Measurements from ENCODE around the gene SHROOM3.

SHROOM3 gene

DNA sequence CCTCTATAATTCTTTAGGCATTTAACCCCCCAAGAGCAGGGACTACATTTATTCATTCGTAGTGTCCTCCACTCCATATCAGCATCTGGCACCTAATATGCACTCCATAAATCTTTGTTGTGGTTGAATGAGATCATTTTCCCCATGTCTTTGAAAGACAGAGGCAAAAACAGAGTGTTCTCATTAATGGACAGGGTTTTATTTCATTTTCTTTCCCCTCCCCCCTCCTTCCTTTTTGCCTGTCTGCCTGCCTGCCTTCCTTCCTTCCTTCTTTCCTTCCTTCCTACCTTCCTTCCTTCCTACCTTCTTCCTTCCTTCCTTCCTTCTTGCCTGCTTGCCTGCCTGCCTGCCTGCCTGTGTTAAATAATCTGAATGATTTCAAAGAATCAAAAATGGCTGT, 83.2 kb downstream of the SHROOM3 start:
- H2AFZ ChIP-seq (ENCODE audit: low read depth, low read length): no peak overlapping the region
- H4K8ac ChIP-seq (ENCODE audit: low read length): peak overlapping the region; percentile 12
- no CpG with 5 or more reads among the region's 1 CpG for WGBS
- H3K27me3 ChIP-seq (ENCODE audit: control insufficient read depth in 1 of 2, insufficient read depth in 1 of 2, low read length in 2 of 2): no peaks in the 10 kb centered on the region
- no peak overlapping the region for H3K4me3 ChIP-seq (ENCODE audit: insufficient read depth in 1 of 2, low read depth in 1 of 2, low read length in 2 of 2)
- H4K91ac ChIP-seq (ENCODE audit: low read length): no peak overlapping the region
- H2BK15ac ChIP-seq (ENCODE audit: low read depth, poor library complexity, severe bottlenecking): no peak overlapping the region
- no peak for DNase-seq
- H2BK120ac ChIP-seq (ENCODE audit: low read depth, low read length): no peak overlapping the region
- no peak overlapping the region for H3K4me2 ChIP-seq (ENCODE audit: low read length, poor library complexity, severe bottlenecking)
- no peak overlapping the region for H3K23ac ChIP-seq (ENCODE audit: low read length in 2 of 2)
- H2BK5ac ChIP-seq (ENCODE audit: low read depth, low read length, poor library complexity, severe bottlenecking): no peak overlapping the region
- H2BK12ac ChIP-seq (ENCODE audit: low read length in 2 of 2): peak overlapping the region in 1 of 2 experiments; percentile 28
- H3K36me3 ChIP-seq (ENCODE audit: control insufficient read depth in 1 of 2, insufficient read depth in 2 of 2, low read depth in 1 of 2, low read length in 2 of 2): no peaks in the 10 kb centered on the region
- peak overlapping the region in 1 of 2 experiments; percentile 74 for H3K18ac ChIP-seq (ENCODE audit: low read depth in 1 of 2, low read length in 2 of 2)
- no peak overlapping the region for H2AK5ac ChIP-seq (ENCODE audit: low read length, severe bottlenecking)
- H3K9ac ChIP-seq (ENCODE audit: low read length): no peak overlapping the region
- H3K14ac ChIP-seq (ENCODE audit: low read length in 2 of 2): no peak overlapping the region
- H3K9me3 ChIP-seq (ENCODE audit: control insufficient read depth, low read length): no peaks in the 10 kb centered on the region
- H3K27ac ChIP-seq (ENCODE audit: low read length, poor library complexity, severe bottlenecking): no peak overlapping the region
- no peaks in the 10 kb centered on the region for H3K4me1 ChIP-seq (ENCODE audit: control insufficient read depth, insufficient read depth, low read depth, low read length)
- no peak overlapping the region for H3K4ac ChIP-seq (ENCODE audit: low read depth in 1 of 2, low read length in 2 of 2)
- no peaks in the 10 kb centered on the region for H3K79me1 ChIP-seq (replicated peaks; ENCODE audit: low read length, poor library complexity, severe bottlenecking)

- H3K4me2 ChIP-seq (ENCODE audit: low read length, poor library complexity, severe bottlenecking): no peak overlapping the region
- no peak overlapping the region for H3K23ac ChIP-seq (ENCODE audit: low read length in 2 of 2)
- no peak overlapping the region for H2BK5ac ChIP-seq (ENCODE audit: low read depth, low read length, poor library complexity, severe bottlenecking)
- H4K8ac ChIP-seq (ENCODE audit: low read length): no peak overlapping the region
- no peaks in the 10 kb centered on the region for H3K79me1 ChIP-seq (replicated peaks; ENCODE audit: low read length, poor library complexity, severe bottlenecking)
- no peak overlapping the region for H2BK12ac ChIP-seq (ENCODE audit: low read length in 2 of 2)
- no peak for DNase-seq
- H3K14ac ChIP-seq (ENCODE audit: low read length in 2 of 2): no peak overlapping the region
- no peaks in the 10 kb centered on the region for H3K4me1 ChIP-seq (ENCODE audit: control insufficient read depth, insufficient read depth, low read depth, low read length)
- no peaks in the 10 kb centered on the region for H3K36me3 ChIP-seq (ENCODE audit: control insufficient read depth in 1 of 2, insufficient read depth in 2 of 2, low read depth in 1 of 2, low read length in 2 of 2)
- no peak overlapping the region for H3K4ac ChIP-seq (ENCODE audit: low read depth in 1 of 2, low read length in 2 of 2)
- H3K27ac ChIP-seq (ENCODE audit: low read length, poor library complexity, severe bottlenecking): no peak overlapping the region
- H3K27me3 ChIP-seq (ENCODE audit: control insufficient read depth in 1 of 2, insufficient read depth in 1 of 2, low read length in 2 of 2): no peaks in the 10 kb centered on the region
- no peak overlapping the region for H3K9ac ChIP-seq (ENCODE audit: low read length)
- H3K9me3 ChIP-seq (ENCODE audit: control insufficient read depth, low read length): no peaks in the 10 kb centered on the region
- H2BK15ac ChIP-seq (ENCODE audit: low read depth, poor library complexity, severe bottlenecking): no peak overlapping the region
- H2BK120ac ChIP-seq (ENCODE audit: low read depth, low read length): no peak overlapping the region
- no peak overlapping the region for H3K18ac ChIP-seq (ENCODE audit: low read depth in 1 of 2, low read length in 2 of 2)
- no peak overlapping the region for H3K4me3 ChIP-seq (ENCODE audit: insufficient read depth in 1 of 2, low read depth in 1 of 2, low read length in 2 of 2)
- H2AFZ ChIP-seq (ENCODE audit: low read depth, low read length): no peak overlapping the region
- H4K91ac ChIP-seq (ENCODE audit: low read length): no peak overlapping the region
- WGBS: 92% methylated on average over 6 of the region's 6 CpGs
- no peak overlapping the region for H2AK5ac ChIP-seq (ENCODE audit: low read length, severe bottlenecking)
Measured at GRCh38 chr4:76523593-76523992, 88.6 kb downstream of the SHROOM3 start.

DNA sequence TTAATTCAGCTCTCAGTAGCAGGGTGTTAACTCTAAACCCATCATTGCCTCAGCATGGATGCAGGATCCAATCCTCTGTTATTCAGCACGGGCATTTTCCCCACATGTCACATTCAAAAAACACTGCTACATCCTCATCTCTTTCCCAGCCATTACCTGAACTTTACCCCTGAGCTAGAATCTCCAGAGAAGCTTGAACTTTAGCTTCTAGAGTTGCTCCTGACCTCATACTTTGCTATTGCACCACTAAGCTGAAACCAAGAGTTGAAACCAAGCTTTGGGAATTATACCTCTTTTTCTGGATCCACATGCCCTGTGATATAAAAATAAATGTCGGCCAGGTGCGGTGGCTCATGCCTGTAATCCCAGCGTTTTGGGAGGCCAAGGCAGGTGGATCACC, 90.7 kb downstream of the SHROOM3 start:
- no peak overlapping the region for H2BK12ac ChIP-seq (ENCODE audit: low read length in 2 of 2)
- H3K4me3 ChIP-seq (ENCODE audit: insufficient read depth in 1 of 2, low read depth in 1 of 2, low read length in 2 of 2): no peak overlapping the region
- no peaks in the 10 kb centered on the region for H3K9me3 ChIP-seq (ENCODE audit: control insufficient read depth, low read length)
- no peak overlapping the region for H3K23ac ChIP-seq (ENCODE audit: low read length in 2 of 2)
- H3K18ac ChIP-seq (ENCODE audit: low read depth in 1 of 2, low read length in 2 of 2): no peak overlapping the region
- H3K27me3 ChIP-seq (ENCODE audit: control insufficient read depth in 1 of 2, insufficient read depth in 1 of 2, low read length in 2 of 2): peaks cover 0 to 6% of the 10 kb centered on the region in 2 experiments
- H3K4ac ChIP-seq (ENCODE audit: low read depth in 1 of 2, low read length in 2 of 2): no peak overlapping the region
- H2AK5ac ChIP-seq (ENCODE audit: low read length, severe bottlenecking): no peak overlapping the region
- H3K14ac ChIP-seq (ENCODE audit: low read length in 2 of 2): no peak overlapping the region
- H3K4me2 ChIP-seq (ENCODE audit: low read length, poor library complexity, severe bottlenecking): no peak overlapping the region
- H3K4me1 ChIP-seq (ENCODE audit: control insufficient read depth, insufficient read depth, low read depth, low read length): no peaks in the 10 kb centered on the region
- no peak overlapping the region for H2BK5ac ChIP-seq (ENCODE audit: low read depth, low read length, poor library complexity, severe bottlenecking)
- WGBS: 91% methylated on average over 4 of the region's 4 CpGs
- H4K8ac ChIP-seq (ENCODE audit: low read length): no peak overlapping the region
- no peaks in the 10 kb centered on the region for H3K79me1 ChIP-seq (replicated peaks; ENCODE audit: low read length, poor library complexity, severe bottlenecking)
- no peak overlapping the region for H2AFZ ChIP-seq (ENCODE audit: low read depth, low read length)
- H2BK120ac ChIP-seq (ENCODE audit: low read depth, low read length): no peak overlapping the region
- no peak overlapping the region for H3K27ac ChIP-seq (ENCODE audit: low read length, poor library complexity, severe bottlenecking)
- H4K91ac ChIP-seq (ENCODE audit: low read length): no peak overlapping the region
- no peaks in the 10 kb centered on the region for H3K36me3 ChIP-seq (ENCODE audit: control insufficient read depth in 1 of 2, insufficient read depth in 2 of 2, low read depth in 1 of 2, low read length in 2 of 2)
- no peak overlapping the region for H2BK15ac ChIP-seq (ENCODE audit: low read depth, poor library complexity, severe bottlenecking)
- no peak overlapping the region for H3K9ac ChIP-seq (ENCODE audit: low read length)
- no peak for DNase-seq

DNA sequence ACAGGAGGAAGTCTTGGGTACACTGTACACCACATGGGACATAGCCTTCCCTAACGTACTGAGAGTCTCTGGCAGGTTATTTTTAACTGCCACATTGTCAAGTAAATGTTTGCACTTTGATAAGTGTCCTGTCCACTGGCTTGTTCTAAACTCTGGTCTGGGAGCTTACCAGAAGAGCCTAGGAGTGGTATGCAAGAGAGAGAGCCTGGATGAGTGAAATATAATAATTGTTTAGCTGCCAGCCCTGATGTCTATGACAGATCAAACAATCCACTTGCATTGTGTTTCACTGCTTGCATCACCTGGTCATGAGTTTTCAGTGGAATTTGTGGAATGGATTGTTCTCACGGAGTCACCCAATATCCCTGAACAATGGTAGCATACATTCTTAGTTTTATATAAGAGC, 91.6 kb downstream of the SHROOM3 start:
- no peaks in the 10 kb centered on the region for H3K4me1 ChIP-seq (ENCODE audit: control insufficient read depth, insufficient read depth, low read depth, low read length)
- H2BK15ac ChIP-seq (ENCODE audit: low read depth, poor library complexity, severe bottlenecking): no peak overlapping the region
- no peaks in the 10 kb centered on the region for H3K36me3 ChIP-seq (ENCODE audit: control insufficient read depth in 1 of 2, insufficient read depth in 2 of 2, low read depth in 1 of 2, low read length in 2 of 2)
- no peak overlapping the region for H3K18ac ChIP-seq (ENCODE audit: low read depth in 1 of 2, low read length in 2 of 2)
- no peak overlapping the region for H3K4ac ChIP-seq (ENCODE audit: low read depth in 1 of 2, low read length in 2 of 2)
- no peak overlapping the region for H3K14ac ChIP-seq (ENCODE audit: low read length in 2 of 2)
- H3K9me3 ChIP-seq (ENCODE audit: control insufficient read depth, low read length): no peaks in the 10 kb centered on the region
- no peak overlapping the region for H2BK12ac ChIP-seq (ENCODE audit: low read length in 2 of 2)
- no peaks in the 10 kb centered on the region for H3K79me1 ChIP-seq (replicated peaks; ENCODE audit: low read length, poor library complexity, severe bottlenecking)
- no peak overlapping the region for H3K27ac ChIP-seq (ENCODE audit: low read length, poor library complexity, severe bottlenecking)
- DNase-seq: no peak
- no peak overlapping the region for H3K23ac ChIP-seq (ENCODE audit: low read length in 2 of 2)
- no peak overlapping the region for H4K91ac ChIP-seq (ENCODE audit: low read length)
- H2BK120ac ChIP-seq (ENCODE audit: low read depth, low read length): no peak overlapping the region
- no peak overlapping the region for H3K4me2 ChIP-seq (ENCODE audit: low read length, poor library complexity, severe bottlenecking)
- H2AK5ac ChIP-seq (ENCODE audit: low read length, severe bottlenecking): no peak overlapping the region
- no peak overlapping the region for H2BK5ac ChIP-seq (ENCODE audit: low read depth, low read length, poor library complexity, severe bottlenecking)
- peaks cover 0 to 6% of the 10 kb centered on the region in 2 experiments for H3K27me3 ChIP-seq (ENCODE audit: control insufficient read depth in 1 of 2, insufficient read depth in 1 of 2, low read length in 2 of 2)
- 19% methylated on average over 1 of the region's 2 CpGs for WGBS
- no peak overlapping the region for H3K9ac ChIP-seq (ENCODE audit: low read length)
- no peak overlapping the region for H4K8ac ChIP-seq (ENCODE audit: low read length)
- H2AFZ ChIP-seq (ENCODE audit: low read depth, low read length): no peak overlapping the region
- H3K4me3 ChIP-seq (ENCODE audit: insufficient read depth in 1 of 2, low read depth in 1 of 2, low read length in 2 of 2): no peak overlapping the region
